ENCODE data around the gene SCGB1A1. TPM values are rescaled to one million over a fixed set of nuclear protein-coding genes. Genes with fewer than 3 reads are reported as not detected.
A peak's percentile ranks its signal among the peaks of the same experiment; 100 is the strongest.

SCGB1A1 gene
- total RNA-seq, 1 donor from 2014 or later: not detected

GRCh38 chr11:62413060-62413696 lies 5.7 kb upstream of the SCGB1A1 start:
- ATAC-seq (ENCODE audit: poor library complexity) (no peak), DNase-seq (no peak)
- intact Hi-C loops (cut with DNase I): no loop called here

GRCh38 chr11:62416596-62416995 lies 2.2 kb upstream of the SCGB1A1 start:
- ATAC-seq (ENCODE audit: poor library complexity): no peak
- no peak for DNase-seq
- intact Hi-C loops (cut with DNase I): no loop called here

- DNase-seq (no peak), ATAC-seq (ENCODE audit: poor library complexity) (no peak)
- intact Hi-C loops (cut with DNase I): no loop called here
These were observed 697 bp upstream of the SCGB1A1 start for GRCh38 chr11:62418136-62418535.

- intact Hi-C loops (cut with DNase I): no loop called here
- ATAC-seq (ENCODE audit: poor library complexity) (peak; percentile 13), DNase-seq (no peak)
These were observed 589 bp downstream of the SCGB1A1 start for GRCh38 chr11:62419314-62419929.

GRCh38 chr11:62419943-62420342 lies 1.1 kb downstream of the SCGB1A1 start:
- DNase-seq: no peak
- ATAC-seq (ENCODE audit: poor library complexity): no peak
- intact Hi-C loops (cut with DNase I): loop anchor here (5.0 kb wide), 1 partner anchor 137 kb away; no protein-coding TSS in a partner anchor

- intact Hi-C loops (cut with DNase I): loop anchor here (5.0 kb wide), 1 partner anchor 136 kb away; no protein-coding TSS in a partner anchor
- ATAC-seq (ENCODE audit: poor library complexity) (no peak), DNase-seq (no peak)
These were observed 2.0 kb downstream of the SCGB1A1 start for GRCh38 chr11:62420882-62421281.

- DNase-seq: no peak
- intact Hi-C loops (cut with DNase I): loop anchor here (5.0 kb wide), 1 partner anchor 135 kb away; no protein-coding TSS in a partner anchor
- no peak for ATAC-seq (ENCODE audit: poor library complexity)
These were observed 3.2 kb downstream of the SCGB1A1 start for GRCh38 chr11:62421996-62422395.

GRCh38 chr11:62423012-62423411 lies 4.2 kb downstream of the SCGB1A1 start:
- ATAC-seq (ENCODE audit: poor library complexity): no peak
- no peak for DNase-seq
- intact Hi-C loops (cut with DNase I): loop anchor here (5.0 kb wide), 1 partner anchor 134 kb away; no protein-coding TSS in a partner anchor

- DNase-seq (no peak), ATAC-seq (ENCODE audit: poor library complexity) (no peak)
- intact Hi-C loops (cut with DNase I): loop anchor here (5.0 kb wide), 1 partner anchor 115 kb away; no protein-coding TSS in a partner anchor
These were observed 8.9 kb downstream of the SCGB1A1 start for GRCh38 chr11:62427630-62428233.

- intact Hi-C loops (cut with DNase I): loop anchor here (5.0 kb wide), 1 partner anchor 113 kb away; no protein-coding TSS in a partner anchor
These were observed 10.2 kb downstream of the SCGB1A1 start for GRCh38 chr11:62428871-62429560.

GRCh38 chr11:62430425-62430824 lies 11.6 kb downstream of the SCGB1A1 start:
- ATAC-seq (ENCODE audit: poor library complexity) (no peak), DNase-seq (no peak)
- intact Hi-C loops (cut with DNase I): no loop called here

More at GRCh38 chr11:62428871-62429560, 10.2 kb downstream of the SCGB1A1 start:
- ATAC-seq (ENCODE audit: poor library complexity) (no peak), DNase-seq (no peak)

GRCh38 chr11:62431171-62431901 lies 12.5 kb downstream of the SCGB1A1 start:
- ATAC-seq (ENCODE audit: poor library complexity) (no peak), DNase-seq (no peak)
- intact Hi-C loops (cut with DNase I): no loop called here

- DNase-seq: no peak
- ATAC-seq (ENCODE audit: poor library complexity): no peak
- intact Hi-C loops (cut with DNase I): no loop called here
These were observed 13.9 kb downstream of the SCGB1A1 start for GRCh38 chr11:62432695-62433094.

- DNase-seq (no peak), ATAC-seq (ENCODE audit: poor library complexity) (no peak)
- intact Hi-C loops (cut with DNase I): no loop called here
These were observed 14.5 kb downstream of the SCGB1A1 start for GRCh38 chr11:62433141-62433903.

GRCh38 chr11:62433904-62434276 lies 15.1 kb downstream of the SCGB1A1 start:
- intact Hi-C loops (cut with DNase I): no loop called here
- no peak for DNase-seq
- peak; percentile 38 for ATAC-seq (ENCODE audit: poor library complexity)

- DNase-seq (no peak), ATAC-seq (ENCODE audit: poor library complexity) (peak; percentile 37)
- intact Hi-C loops (cut with DNase I): no loop called here
These were observed 17.2 kb downstream of the SCGB1A1 start for GRCh38 chr11:62435846-62436660.

GRCh38 chr11:62437616-62438015 lies 18.8 kb downstream of the SCGB1A1 start:
- no peak for ATAC-seq (ENCODE audit: poor library complexity)
- intact Hi-C loops (cut with DNase I): no loop called here
- no peak for DNase-seq

Measured in Right ventricle myocardium superior (tissue), 1 donor.